ENCODE results near the gene CHD2. TPM values are rescaled to one million over a fixed set of nuclear protein-coding genes. Genes with fewer than 3 reads are reported as not detected.
"Not testable (repeated sequence)": the region's sequence is repeated elsewhere in the genome, so short reads cannot be mapped to it uniquely, and the experiment has no call there.

Gene CHD2
- total and polyA plus RNA-seq, 2 experiments from 2014 or later = 60.8 to 118 TPM

DNA sequence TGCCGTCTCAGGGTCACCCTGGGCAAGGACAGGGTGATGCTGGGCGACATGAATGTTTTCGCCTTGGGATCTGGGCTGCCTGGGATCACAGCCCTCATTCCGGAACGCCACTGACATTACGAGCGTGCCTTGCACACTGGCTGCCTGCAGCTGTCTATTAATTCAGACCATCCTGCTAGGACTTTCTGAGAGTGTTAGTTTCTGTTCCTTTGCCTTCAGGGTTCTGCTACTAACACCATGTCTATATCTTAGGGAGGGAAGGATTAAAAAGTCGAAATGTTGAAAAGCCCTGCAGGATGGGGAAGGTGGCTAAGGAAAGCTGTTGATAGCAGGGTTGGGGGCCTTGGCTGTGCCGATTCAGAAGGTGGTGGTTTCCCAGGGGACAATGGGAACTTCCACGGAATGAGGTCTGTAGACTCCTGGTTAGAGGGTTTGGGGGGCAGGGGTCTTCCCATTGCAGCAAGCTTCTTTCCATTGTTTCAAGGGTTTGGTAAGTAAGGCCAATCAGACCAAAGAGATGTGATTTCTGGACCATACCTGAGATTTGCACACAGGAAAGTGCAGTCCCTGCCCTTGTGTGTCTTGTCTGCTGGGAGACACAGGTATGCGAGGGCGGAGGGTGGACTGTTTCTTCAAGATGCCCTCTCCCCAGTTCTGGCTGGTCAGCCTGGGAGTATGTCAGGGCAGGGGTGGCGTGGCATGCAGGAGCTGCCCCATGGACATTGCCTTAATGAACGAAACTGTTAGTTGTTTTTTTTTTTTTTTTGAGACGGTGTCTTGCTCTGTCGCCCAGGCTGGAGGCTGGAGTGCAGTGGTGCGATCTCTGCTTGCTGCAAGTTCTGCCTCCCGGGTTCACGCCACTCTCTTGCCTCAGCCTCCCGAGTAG lies 137.9 kb downstream of the CHD2 start:
- no peak overlapping the region for H3K4me3 ChIP-seq
- TF ChIP-seq CTCF (IDR thresholded peaks at IDR 0.05; ENCODE audit: low read depth, low read length) = no peak
- no peaks in the 10 kb centered on the region for H3K27me3 ChIP-seq
- H3K36me3 ChIP-seq = no peaks in the 10 kb centered on the region
- no peak for DNase-seq (ENCODE audit: low read depth in 1 of 2, low spot score in 1 of 2)
- no peaks in the 10 kb centered on the region for H3K4me1 ChIP-seq (ENCODE audit: low read depth)
- no peaks in the 10 kb centered on the region for H3K9me3 ChIP-seq (ENCODE audit: low read depth)
- no peak overlapping the region for H3K27ac ChIP-seq

GRCh38 chr15:93039562-93040287 lies 139.6 kb downstream of the CHD2 start:
- DNase-seq (ENCODE audit: low read depth in 1 of 2, low spot score in 1 of 2); H3K4me1 ChIP-seq (ENCODE audit: low read depth); H3K36me3 ChIP-seq; H3K27ac ChIP-seq; H3K4me3 ChIP-seq; H3K9me3 ChIP-seq (ENCODE audit: low read depth); H3K27me3 ChIP-seq: not testable (repeated sequence)

DNA sequence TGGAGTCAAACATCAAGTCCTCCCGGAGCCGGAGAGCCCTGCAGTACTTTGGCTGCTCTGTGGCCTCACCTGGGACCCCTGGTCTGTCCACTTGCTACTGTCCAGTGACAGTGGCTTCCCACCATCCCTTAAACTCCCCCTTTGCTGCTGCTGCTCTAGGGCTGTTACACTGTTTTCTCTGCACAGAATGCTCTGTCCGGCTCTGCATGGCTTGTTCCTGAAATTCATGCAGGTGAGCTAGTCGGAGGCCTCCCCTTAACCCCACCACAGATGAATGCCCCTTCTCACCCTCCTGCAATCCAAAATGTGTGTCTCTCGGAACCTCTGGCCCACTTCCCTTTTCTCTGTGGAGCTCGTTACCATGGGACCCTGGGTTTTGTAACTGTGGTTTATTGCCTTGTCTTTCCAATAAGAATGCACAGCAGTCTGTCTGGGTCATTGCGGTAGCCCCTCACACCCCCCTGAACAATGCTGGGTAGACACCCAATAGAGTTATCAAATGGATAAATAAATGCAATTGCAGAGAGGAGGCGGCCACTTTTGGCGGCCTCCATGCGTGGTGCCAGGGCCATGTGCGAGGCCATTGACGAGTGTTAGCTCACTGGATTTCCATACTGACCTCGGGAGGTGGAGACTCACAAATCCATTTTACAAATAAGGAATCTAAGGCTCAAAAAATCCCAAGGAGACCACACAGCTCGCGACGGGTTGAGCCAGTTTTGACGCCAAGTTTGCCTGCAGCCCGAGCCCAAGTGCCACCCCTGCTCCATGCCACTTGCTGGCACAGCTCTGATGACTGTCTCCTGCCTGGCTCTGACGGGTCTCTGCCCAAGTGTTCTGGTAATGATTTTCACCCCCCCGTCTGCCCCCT lies 140.4 kb downstream of the CHD2 start:
- Histone ChIP-seq H3K27ac (no peak overlapping the region), H3K27me3 (no peaks in the 10 kb centered on the region), H3K36me3 (no peaks in the 10 kb centered on the region), H3K4me3 (no peak overlapping the region), H3K9me3 (ENCODE audit: low read depth) (no peaks in the 10 kb centered on the region), H3K4me1 (ENCODE audit: low read depth) (no peaks in the 10 kb centered on the region)
- TF ChIP-seq CTCF (IDR thresholded peaks at IDR 0.05; ENCODE audit: low read depth, low read length) = no peak
- DNase-seq (ENCODE audit: low read depth in 1 of 2, low spot score in 1 of 2) = no peak

- no peak for DNase-seq (ENCODE audit: low read depth in 1 of 2, low spot score in 1 of 2)
- H3K4me3 ChIP-seq = no peak overlapping the region
- no peak for TF ChIP-seq CTCF (IDR thresholded peaks at IDR 0.05; ENCODE audit: low read depth, low read length)
- no peaks in the 10 kb centered on the region for H3K9me3 ChIP-seq (ENCODE audit: low read depth)
- H3K4me1 ChIP-seq (ENCODE audit: low read depth) = no peaks in the 10 kb centered on the region
- H3K27me3 ChIP-seq = no peaks in the 10 kb centered on the region
- no peak overlapping the region for H3K27ac ChIP-seq
- H3K36me3 ChIP-seq = no peaks in the 10 kb centered on the region
Observed at GRCh38 chr15:93041159-93041547, 141.0 kb downstream of the CHD2 start.

GRCh38 chr15:93042211-93042610 lies 142.1 kb downstream of the CHD2 start:
- no peak for DNase-seq (ENCODE audit: low read depth in 1 of 2, low spot score in 1 of 2)
- Histone ChIP-seq H3K9me3 (ENCODE audit: low read depth) (no peaks in the 10 kb centered on the region), H3K4me1 (ENCODE audit: low read depth) (no peaks in the 10 kb centered on the region), H3K27me3 (no peaks in the 10 kb centered on the region), H3K27ac (no peak overlapping the region), H3K36me3 (no peaks in the 10 kb centered on the region), H3K4me3 (no peak overlapping the region)
- TF ChIP-seq CTCF (IDR thresholded peaks at IDR 0.05; ENCODE audit: low read depth, low read length) = no peak
